Liver (tissue), 9 donors: ENCODE data around the gene CPZ. TPM values are rescaled to one million over a fixed set of nuclear protein-coding genes. Genes with fewer than 3 reads are reported as not detected.

Source experiments
- DNase-seq: peaks from one replicate; pipeline ENCODE4 v3.0.0-alpha.2; 2017; ENCODE audit warnings: low spot score
- H3K27ac ChIP-seq, 2 donors: one replicate each; pipeline ENCODE4 v1.7.0; 2013; ENCODE audit warnings: inconsistent platforms in 2 of 2, low read length in 2 of 2, control low read depth in 1 of 2, low read depth in 1 of 2, mild to moderate bottlenecking in 1 of 2
- H3K27me3 ChIP-seq, 4 donors: one replicate each; pipeline versions ENCODE4 v1.6.1 to v1.7.0; 2013; ENCODE audit warnings: low read length in 3 of 4, inconsistent platforms in 1 of 4, mild to moderate bottlenecking in 1 of 4, moderate library complexity in 1 of 4; ENCODE audit not compliant: control insufficient read depth in 4 of 4, insufficient read depth in 4 of 4
- H3K36me3 ChIP-seq, 4 donors: one replicate each; pipeline versions ENCODE4 v1.6.1 to v1.7.0; 2013; ENCODE audit warnings: low read length in 3 of 4, mild to moderate bottlenecking in 3 of 4, low read depth in 1 of 4, moderate library complexity in 1 of 4; ENCODE audit not compliant: control insufficient read depth in 4 of 4, insufficient read depth in 3 of 4
- H3K4me1 ChIP-seq, 4 donors: one replicate each; pipeline versions ENCODE4 v1.6.1 to v1.7.0; 2013; ENCODE audit warnings: low read length in 3 of 4, mild to moderate bottlenecking in 3 of 4, moderate library complexity in 1 of 4; ENCODE audit not compliant: control insufficient read depth in 4 of 4, insufficient read depth in 4 of 4
- H3K4me3 ChIP-seq, 3 donors: one replicate each; pipeline versions ENCODE4 v1.6.1 to v1.7.0; 2013; ENCODE audit warnings: low read length in 3 of 3, control low read depth in 1 of 3, low read depth in 1 of 3, mild to moderate bottlenecking in 1 of 3
- H3K9ac ChIP-seq, 2 donors: one replicate each; pipeline ENCODE4 v1.7.0; 2013; ENCODE audit warnings: low read length in 2 of 2, mild to moderate bottlenecking in 2 of 2, moderate library complexity in 2 of 2, control low read depth in 1 of 2, low read depth in 1 of 2
- H3K9me3 ChIP-seq, 4 donors: one replicate each; pipeline versions ENCODE4 v1.6.1 to v1.7.0; 2013; ENCODE audit warnings: low read length in 3 of 4; ENCODE audit not compliant: control insufficient read depth in 4 of 4
- ATF3 ChIP-seq: IDR thresholded peaks from 2 replicates; pipeline ENCODE4 v1.6.1; 2016; ENCODE audit warnings: antibody characterized with exemption
- CTCF ChIP-seq: fragments of 150-350 bp; IDR thresholded peaks from 2 replicates; pipeline ENCODE4 v1.5.1; 2017; ENCODE audit warnings: improper control_type of control experiment, low read depth, low read length; ENCODE audit not compliant: missing input control
- EGR1 ChIP-seq, 2 donors: IDR thresholded peaks; 2 replicates each; pipeline ENCODE4 v1.6.1; 2016 to 2018; ENCODE audit warnings: antibody characterized with exemption in 2 of 2, low read depth in 2 of 2
- FOXA1 ChIP-seq: IDR thresholded peaks from 2 replicates; pipeline ENCODE4 v1.6.1; 2016; ENCODE audit warnings: antibody characterized with exemption
- FOXA2 ChIP-seq: IDR thresholded peaks from 2 replicates; pipeline ENCODE4 v1.6.1; 2016; ENCODE audit warnings: antibody characterized with exemption
- GABPA ChIP-seq, 2 donors: IDR thresholded peaks in 1 of 2; conservative IDR thresholded peaks in 1 of 2; 2 replicates each; pipeline ENCODE4 v1.6.1; 2016; ENCODE audit warnings: antibody characterized with exemption in 2 of 2, mild to moderate bottlenecking in 1 of 2, moderate library complexity in 1 of 2
- HNF4A ChIP-seq, 2 donors: conservative IDR thresholded peaks; 2 replicates each; pipeline ENCODE4 v1.6.1; 2016; ENCODE audit warnings: antibody characterized with exemption in 2 of 2, mild to moderate bottlenecking in 2 of 2
- HNF4G ChIP-seq: IDR thresholded peaks from 2 replicates; pipeline ENCODE4 v1.6.1; 2016; ENCODE audit warnings: antibody characterized with exemption
- JUND ChIP-seq, 2 donors: IDR thresholded peaks; 2 replicates each; pipeline ENCODE4 v1.6.1; 2016; ENCODE audit warnings: antibody characterized with exemption in 2 of 2
- MAX ChIP-seq: IDR thresholded peaks from 2 replicates; pipeline ENCODE4 v1.6.1; 2016; ENCODE audit warnings: antibody characterized with exemption
- NR2F2 ChIP-seq: IDR thresholded peaks from 2 replicates; pipeline ENCODE4 v1.6.1; 2016; ENCODE audit warnings: antibody characterized with exemption
- RAD21 ChIP-seq, 2 donors: IDR thresholded peaks; 2 replicates each; pipeline ENCODE4 v1.6.1; 2016; ENCODE audit warnings: antibody characterized with exemption in 2 of 2, mild to moderate bottlenecking in 2 of 2
- REST ChIP-seq: IDR thresholded peaks from 2 replicates; pipeline ENCODE4 v1.6.1; 2016; ENCODE audit warnings: antibody characterized with exemption, mild to moderate bottlenecking
- RXRA ChIP-seq, 2 donors: IDR thresholded peaks; 2 replicates each; pipeline ENCODE4 v1.6.1; 2017 to 2018; ENCODE audit warnings: antibody characterized with exemption in 2 of 2, mild to moderate bottlenecking in 1 of 2
- SP1 ChIP-seq: IDR thresholded peaks from 2 replicates; pipeline ENCODE4 v1.6.1; 2018; ENCODE audit warnings: antibody characterized with exemption, mild to moderate bottlenecking
- TAF1 ChIP-seq: conservative IDR thresholded peaks from 2 replicates; pipeline ENCODE4 v1.6.1; 2016; ENCODE audit warnings: antibody characterized with exemption, mild to moderate bottlenecking
- YY1 ChIP-seq: IDR thresholded peaks from 2 replicates; pipeline ENCODE4 v1.6.1; 2016; ENCODE audit warnings: antibody characterized with exemption, mild to moderate bottlenecking
- ZBTB33 ChIP-seq: IDR thresholded peaks from 2 replicates; pipeline ENCODE4 v1.6.1; 2016; ENCODE audit warnings: antibody characterized with exemption
- WGBS: extraction: QIAGEN DNeasy Blood & Tissue Kit; methylation state at CpG from one replicate; pipeline ENCODE4 v1.1.7; 2013; 5-methylcytosine and 5-hydroxymethylcytosine counted together
- polyA plus RNA-seq, 2 donors: library from polyadenylated mRNA; stranded (reverse) in 1 of 2; unstranded in 1 of 2; fragments of 200-250 nt in 1 of 2; fragments of >200 nt in 1 of 2; fragmentation: Nextera tagmentation in 1 of 2; extraction: Ambion mirVana in 1 of 2; gene quantifications; one replicate each; pipeline versions ENCODE4 v1.2.1 to v1.2.3, GENCODE V29; 2013 to 2015
- total RNA-seq, 2 donors: library from RNA; depleted of rRNA; stranded (reverse); fragments of >200 nt; gene quantifications; one replicate each; pipeline ENCODE4 v1.2.3, GENCODE V29; 2014
- donor health status: healthy.
- donor health status: healthy.
- donor health status: healthy.
- donor health status: healthy.
- donor health status: healthy.

CPZ gene
- total and polyA plus RNA-seq, 4 donors: 0.51 to 1.8 (median 1.4) TPM

- DNase-seq: no peak
- Histone ChIP-seq H3K9me3 (no peaks in the 10 kb centered on the region), H3K4me1 (no peaks in the 10 kb centered on the region), H3K4me3 (no peak overlapping the region), H3K27me3 (no peaks in the 10 kb centered on the region), H3K27ac (no peak overlapping the region), H3K36me3 (no peaks in the 10 kb centered on the region), H3K9ac (no peak overlapping the region)
- TF ChIP-seq ZBTB33 (no peak), ATF3 (no peak), JUND (IDR thresholded peaks at IDR 0.05) (no peak), FOXA2 (no peak), EGR1 (IDR thresholded peaks at IDR 0.05; ENCODE audit: low read depth in 2 of 2) (no peak), REST (no peak), RAD21 (IDR thresholded peaks at IDR 0.05) (no peak), HNF4A (conservative IDR thresholded peaks at IDR 0.05) (no peak), CTCF (no peak), FOXA1 (no peak), TAF1 (no peak), GABPA (IDR thresholded peaks at IDR 0.05 in 1 of 2, conservative IDR thresholded peaks at IDR 0.05 in 1 of 2) (no peak), RXRA (IDR thresholded peaks at IDR 0.05) (no peak), MAX (no peak), YY1 (no peak), NR2F2 (no peak), SP1 (no peak), HNF4G (no peak)
- 98% methylated on average over 1 of the region's 1 CpG for whole genome bisulfite sequencing
Observed at GRCh38 chr4:8605289-8605688, 12.7 kb downstream of the CPZ start.

GRCh38 chr4:8606476-8606875 is 13.9 kb downstream of the CPZ start:
- DNase-seq: no peak
- H3K9ac ChIP-seq: no peak overlapping the region
- WGBS: 83% methylated on average over 26 of the region's 26 CpGs
- H3K27ac ChIP-seq: no peak overlapping the region
- no peak overlapping the region for H3K4me3 ChIP-seq
- H3K9me3 ChIP-seq: no peaks in the 10 kb centered on the region
- H3K36me3 ChIP-seq: no peaks in the 10 kb centered on the region
- TF ChIP-seq REST (no peak), FOXA1 (no peak), JUND (IDR thresholded peaks at IDR 0.05) (no peak), EGR1 (IDR thresholded peaks at IDR 0.05; ENCODE audit: low read depth in 2 of 2) (no peak), TAF1 (no peak), RXRA (IDR thresholded peaks at IDR 0.05) (no peak)
- H3K27me3 ChIP-seq: no peaks in the 10 kb centered on the region
- H3K4me1 ChIP-seq: no peaks in the 10 kb centered on the region
